H1 (cell line): ENCODE data around the gene TUBGCP6. TPM values are rescaled to one million over a fixed set of nuclear protein-coding genes. Genes with fewer than 3 reads are reported as not detected.
A peak's percentile ranks its signal among the peaks of the same experiment; 100 is the strongest.

ENCODE experiments used
- CTCF ChIA-PET: fragments of 300-600 bp; sonication (Branson Sonifier 250); formaldehyde crosslinking; loops from one replicate; lab custom pipeline; 2021; ENCODE audit not compliant: partially characterized antibody; lab: Charles Lee
- POLR2A ChIA-PET: fragments of 300-600 bp; sonication (Branson Sonifier 250); formaldehyde crosslinking; loops from one replicate; lab custom pipeline; 2021; ENCODE audit warnings: inconsistent platforms; ENCODE audit not compliant: partially characterized antibody; lab: Charles Lee
- DNase-seq, 2 experiments: peaks; one replicate each; pipeline versions ENCODE4 v3.0.0 to v3.0.0-alpha.2; 2010 to 2022; ENCODE audit warnings: low spot score in 2 of 2, low read depth in 1 of 2, mixed read lengths in 1 of 2
- FAIRE-seq: peaks from 2 replicates; lab custom pipeline; 2011; peaks lifted over from hg19 to GRCh38; lab: Jason Lieb, UNC
- H2AFZ ChIP-seq: 2 replicates; pipeline ENCODE4 v1.8.1; 2012; ENCODE audit warnings: low read length, inconsistent platforms
- H2AK5ac ChIP-seq: 2 replicates; pipeline ENCODE4 v1.6.1; 2013; ENCODE audit warnings: low read depth, low read length
- H2BK120ac ChIP-seq: replicated peaks from 2 replicates; pipeline ENCODE3; 2013; ENCODE audit warnings: low read depth, low read length, inconsistent platforms
- H2BK12ac ChIP-seq: 2 replicates; pipeline ENCODE4 v1.6.1; 2013; ENCODE audit warnings: low read depth, low read length
- H2BK15ac ChIP-seq: 2 replicates; pipeline ENCODE4 v1.6.1; 2013; ENCODE audit warnings: low read length
- H2BK20ac ChIP-seq: 2 replicates; pipeline ENCODE4 v1.6.1; 2013; ENCODE audit warnings: low read length
- H2BK5ac ChIP-seq: 2 replicates; pipeline ENCODE4 v1.6.1; 2013; ENCODE audit warnings: low read depth, low read length
- H3K14ac ChIP-seq: 2 replicates; pipeline ENCODE4 v1.6.1; 2013; ENCODE audit warnings: inconsistent platforms; ENCODE audit not compliant: insufficient read length
- H3K18ac ChIP-seq: 2 replicates; pipeline ENCODE4 v1.6.1; 2013; ENCODE audit warnings: low read length; ENCODE audit errors: extremely low read depth
- H3K23ac ChIP-seq: 2 replicates; pipeline ENCODE4 v1.6.1; 2013; ENCODE audit warnings: inconsistent platforms; ENCODE audit not compliant: insufficient read length
- H3K23me2 ChIP-seq: 2 replicates; pipeline ENCODE4 v1.6.1; 2013; ENCODE audit warnings: low read depth, low read length
- H3K27ac ChIP-seq: 2 replicates; pipeline ENCODE4 v1.6.1; 2011; ENCODE audit warnings: low read depth, low read length, inconsistent platforms
- H3K27me3 ChIP-seq, 4 experiments: replicated peaks in 1 of 4; 1 replicate in 1 of 4; 2 replicates in 3 of 4; pipeline versions ENCODE4 v1.6.1 to v1.8.1; 2011 to 2013; ENCODE audit warnings: low read length in 3 of 4, mild to moderate bottlenecking in 3 of 4, inconsistent platforms in 2 of 4, mixed read lengths in 2 of 4, moderate library complexity in 1 of 4; ENCODE audit not compliant: control insufficient read depth in 3 of 4, insufficient read depth in 3 of 4; ENCODE audit errors: extremely low read depth in 1 of 4
- H3K36me3 ChIP-seq, 4 experiments: 2 replicates each; pipeline versions ENCODE4 v1.6.1 to v1.8.1; 2011 to 2013; ENCODE audit warnings: mild to moderate bottlenecking in 4 of 4, low read length in 3 of 4, moderate library complexity in 2 of 4, control low read depth in 1 of 4, inconsistent platforms in 1 of 4; ENCODE audit not compliant: insufficient read depth in 4 of 4, control insufficient read depth in 2 of 4
- H3K4ac ChIP-seq: replicated peaks from 2 replicates; pipeline ENCODE3; 2013; ENCODE audit warnings: low read length, low read depth, mixed read lengths, inconsistent platforms; ENCODE audit not compliant: insufficient read length
- H3K4me1 ChIP-seq, 4 experiments: replicated peaks in 1 of 4; 1 replicate in 1 of 4; 2 replicates in 3 of 4; pipeline versions ENCODE4 v1.6.1 to v1.8.1; 2011 to 2013; ENCODE audit warnings: low read length in 3 of 4, inconsistent platforms in 2 of 4, mixed read lengths in 1 of 4; ENCODE audit not compliant: insufficient read depth in 4 of 4, control insufficient read depth in 3 of 4
- H3K4me2 ChIP-seq, 2 experiments: 2 replicates each; pipeline versions ENCODE4 v1.6.1 to v1.8.1; 2011 to 2013; ENCODE audit warnings: low read depth in 2 of 2, low read length in 2 of 2, control low read depth in 1 of 2, inconsistent platforms in 1 of 2, mild to moderate bottlenecking in 1 of 2; ENCODE audit not compliant: insufficient read depth in 1 of 2
- H3K4me3 ChIP-seq, 4 experiments: fragments of 200-600, 300-600 bp in 1 of 4; sonication (generic), shearing (Covaris generic), sonication (Bioruptor Twin) in 1 of 4; 2 replicates each; pipeline versions ENCODE4 v1.5.1 to v1.8.1; 2011 to 2016; ENCODE audit warnings: low read length in 4 of 4, low read depth in 3 of 4, control low read depth in 2 of 4, inconsistent platforms in 2 of 4, mild to moderate bottlenecking in 2 of 4, mixed read lengths in 1 of 4, moderate library complexity in 1 of 4; ENCODE audit not compliant: insufficient read depth in 2 of 4; ENCODE audit errors: extremely low read depth in 1 of 4
- H3K56ac ChIP-seq: replicated peaks from 2 replicates; pipeline ENCODE3; 2013; ENCODE audit warnings: low read depth, mild to moderate bottlenecking, mixed read lengths, low read length, inconsistent platforms; ENCODE audit not compliant: insufficient read length
- H3K79me1 ChIP-seq: 2 replicates; pipeline ENCODE4 v1.6.1; 2013; ENCODE audit warnings: low read depth, low read length, control low read depth
- H3K79me2 ChIP-seq, 2 experiments: 2 replicates each; pipeline versions ENCODE4 v1.6.1 to v1.8.1; 2012 to 2013; ENCODE audit warnings: low read length in 2 of 2, mild to moderate bottlenecking in 2 of 2, inconsistent platforms in 1 of 2; ENCODE audit not compliant: insufficient read depth in 2 of 2, control insufficient read depth in 1 of 2
- H3K9ac ChIP-seq, 4 experiments: replicated peaks in 1 of 4; 1 replicate in 1 of 4; 2 replicates in 3 of 4; pipeline versions ENCODE4 v1.6.1 to v1.8.1; 2011 to 2013; ENCODE audit warnings: low read depth in 3 of 4, low read length in 3 of 4, control low read depth in 2 of 4, mild to moderate bottlenecking in 2 of 4, moderate library complexity in 2 of 4, inconsistent platforms in 1 of 4; ENCODE audit errors: extremely low read depth in 1 of 4
- H3K9me3 ChIP-seq, 2 experiments: 2 replicates each; pipeline versions ENCODE4 v1.6.1 to v1.8.1; 2012 to 2013; ENCODE audit warnings: mild to moderate bottlenecking in 2 of 2, moderate library complexity in 2 of 2, control low read depth in 1 of 2, inconsistent platforms in 1 of 2, low read depth in 1 of 2, low read length in 1 of 2, mixed read lengths in 1 of 2; ENCODE audit not compliant: insufficient read depth in 2 of 2
- H4K20me1 ChIP-seq, 2 experiments: replicated peaks in 1 of 2; 2 replicates each; pipeline versions ENCODE3 to v1.8.1; 2011 to 2013; ENCODE audit warnings: inconsistent platforms in 2 of 2, low read length in 2 of 2, mild to moderate bottlenecking in 1 of 2; ENCODE audit not compliant: insufficient read depth in 2 of 2, control insufficient read depth in 1 of 2
- H4K5ac ChIP-seq: 2 replicates; pipeline ENCODE4 v1.6.1; 2013; ENCODE audit warnings: low read length, low read depth, mixed read lengths, inconsistent platforms; ENCODE audit not compliant: insufficient read length
- H4K8ac ChIP-seq: 2 replicates; pipeline ENCODE4 v1.8.0; 2013; ENCODE audit warnings: mild to moderate bottlenecking, moderate library complexity, low read length, inconsistent platforms; ENCODE audit not compliant: insufficient read depth; ENCODE audit errors: extremely low read depth
- H4K91ac ChIP-seq: replicated peaks from 2 replicates; pipeline ENCODE3; 2013; ENCODE audit warnings: low read length, mixed read lengths, inconsistent platforms; ENCODE audit not compliant: insufficient read length
- CREB1 ChIP-seq: IDR thresholded peaks from 2 replicates; pipeline ENCODE4 v1.6.1; 2012; ENCODE audit warnings: inconsistent platforms
- JUND ChIP-seq: IDR thresholded peaks from 2 replicates; pipeline ENCODE4 v1.6.1; 2011; ENCODE audit warnings: mild to moderate bottlenecking, improper control_type of control experiment, low read length
- POLR2AphosphoS5 ChIP-seq: IDR thresholded peaks from 2 replicates; pipeline ENCODE4 v1.6.1; 2011; ENCODE audit warnings: low read depth, low read length
- RNF2 ChIP-seq: fragments of 200-900, 300-1000 bp; sonication (generic); IDR thresholded peaks from 2 replicates; pipeline ENCODE4 v1.7.1; 2016; ENCODE audit warnings: borderline replicate concordance, low read depth, mild to moderate bottlenecking, antibody characterized with exemption, low read length; ENCODE audit not compliant: poor library complexity, severe bottlenecking; ENCODE audit errors: missing control alignments
- SIN3A ChIP-seq, 2 experiments: IDR thresholded peaks in 1 of 2; conservative IDR thresholded peaks in 1 of 2; 2 replicates each; pipeline ENCODE4 v1.6.1; 2011 to 2012; ENCODE audit warnings: low read length in 2 of 2, improper control_type of control experiment in 1 of 2, low read depth in 1 of 2, mild to moderate bottlenecking in 1 of 2
- TAF1 ChIP-seq: IDR thresholded peaks from 2 replicates; pipeline ENCODE4 v1.6.1; 2011; ENCODE audit warnings: mild to moderate bottlenecking, low read depth, low read length
- TCF12 ChIP-seq: IDR thresholded peaks from 2 replicates; pipeline ENCODE4 v1.6.1; 2011; ENCODE audit warnings: low read depth, mild to moderate bottlenecking, low read length
- WGBS, 2 experiments: shearing (Covaris generic) in 1 of 2; methylation state at CpG; one replicate each; pipeline versions ENCODE4 v1.1.6 to v1.1.7; 2013 to 2015; ENCODE audit warnings: low lambda C conversion rate in 2 of 2, mixed read lengths in 2 of 2, inconsistent platforms in 1 of 2, low coverage in 1 of 2, missing lambda C conversion rate in 1 of 2; ENCODE audit not compliant: insufficient replicate concordance in 2 of 2, insufficient coverage in 1 of 2, insufficient read length in 1 of 2; ENCODE audit errors: extremely low coverage in 1 of 2, missing lambda C conversion rate in 1 of 2; 5-methylcytosine and 5-hydroxymethylcytosine counted together
- polyA plus RNA-seq, 7 experiments: library from polyadenylated mRNA; depleted of rRNA in 3 of 7; stranded (reverse) in 5 of 7; unstranded in 2 of 7; fragments of >200 nt in 5 of 7; fragments of 200-250 nt in 2 of 7; gene quantifications; 1 replicate in 5 of 7; 2 replicates in 1 of 7; 4 replicates in 1 of 7; pipeline versions ENCODE4 v1.2.1 to v1.2.3, GENCODE V29; 2011 to 2013; ENCODE audit warnings: missing spikeins in 2 of 7, mixed read lengths in 2 of 7
- total RNA-seq: library from RNA; stranded (reverse); fragmentation: NEBNext Ultra II Directional; extraction: Animal tissue kit (Norgen Biotek cat#: 25700); gene quantifications from 2 replicates; pipeline ENCODE4 v1.2.1, GENCODE V29; 2021
- TF ChIP-seq, protein P1 (sequence below): IDR thresholded peaks from 2 replicates; pipeline ENCODE4 v1.6.1; 2012; ENCODE audit warnings: inconsistent platforms
- TF ChIP-seq, protein P2 (sequence below): IDR thresholded peaks from 2 replicates; pipeline ENCODE4 v1.6.1; 2011; ENCODE audit warnings: low read depth, mild to moderate bottlenecking, low read length; ENCODE audit not compliant: insufficient read depth

The TUBGCP6 gene
- total and polyA plus RNA-seq, 2 of the 8 experiments (the other 6 are each of a cell fraction or from before 2014, with no cell fraction given), result 24.2 to 24.7 TPM

DNA sequence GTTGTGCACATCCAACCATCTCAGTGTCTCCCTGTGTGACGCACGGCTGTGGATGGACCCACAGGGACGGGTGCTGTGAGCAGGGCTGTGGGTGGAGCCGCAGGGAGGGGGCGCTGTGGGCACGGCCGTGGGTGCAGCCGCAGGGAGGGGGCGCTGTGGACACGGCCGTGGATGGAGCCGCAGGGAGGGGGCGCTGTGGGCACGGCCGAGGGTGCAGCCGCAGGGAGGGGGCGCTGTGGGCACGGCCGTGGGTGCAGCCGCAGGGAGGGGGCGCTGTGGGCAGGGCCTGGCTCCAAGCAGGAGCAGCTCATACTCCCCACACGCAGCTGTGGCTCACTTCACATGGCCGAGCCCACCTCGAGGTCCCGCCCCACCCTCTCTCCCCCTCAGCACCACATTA is 31.3 kb upstream of the TUBGCP6 start:
- no peak overlapping the region for H3K23ac ChIP-seq
- no peak overlapping the region for H3K27ac ChIP-seq
- no peak overlapping the region for H2BK5ac ChIP-seq
- no peak overlapping the region; the same call in 1 of the 2 replicates for H4K8ac ChIP-seq
- WGBS, 2 experiments, result 88% methylated on average over 15 of the region's 25 CpGs; no CpG with 5 or more reads in 1 of the 2 experiments
- POLR2A ChIA-PET, result interaction anchor here (0.6 to 1.3 kb wide), 5 partner anchors 12 to 74 kb away, joined by 3 read pairs; partner anchors contain the start of gene HDAC10
- H3K36me3 ChIP-seq, result peaks cover 15 to 62% (median 39%) of the 10 kb centered on the region in 4 experiments
- H3K4me3 ChIP-seq, result no peak overlapping the region
- no peaks in the 10 kb centered on the region for H3K79me1 ChIP-seq
- no peak overlapping the region for H3K9ac ChIP-seq
- H2BK120ac ChIP-seq, result no peak overlapping the region
- no peak overlapping the region for H3K18ac ChIP-seq
- H3K56ac ChIP-seq, result no peak overlapping the region
- no peak overlapping the region for H4K5ac ChIP-seq
- no peak overlapping the region for H2AFZ ChIP-seq
- no peak overlapping the region for H2BK12ac ChIP-seq
- H3K4me2 ChIP-seq, result no peak overlapping the region
- peaks cover under 1 to 5% (median 4%) of the 10 kb centered on the region in 4 experiments; a peak in 5 of 7 replicates for H3K27me3 ChIP-seq
- no peak overlapping the region for H2AK5ac ChIP-seq
- H3K4ac ChIP-seq, result no peak overlapping the region
- DNase-seq, result peak in 1 of 2 experiments; percentile 77
- peaks cover 4% of the 10 kb centered on the region; the same call in 1 of the 2 replicates for H3K23me2 ChIP-seq
- H4K91ac ChIP-seq, result no peak overlapping the region
- FAIRE-seq, result no peak
- H4K20me1 ChIP-seq, result peaks cover 6 to 13% of the 10 kb centered on the region in 2 experiments
- H2BK20ac ChIP-seq, result no peak overlapping the region
- no peak overlapping the region for H2BK15ac ChIP-seq
- H3K4me1 ChIP-seq, result peaks cover under 1 to 8% (median 4%) of the 10 kb centered on the region in 4 experiments; a peak in 4 of 7 replicates
- H3K79me2 ChIP-seq, result no peaks in the 10 kb centered on the region
- CTCF ChIA-PET, result interaction anchor here (0.6 to 6.0 kb wide), 36 partner anchors 9 to 514 kb away, joined by 3 to 39 read pairs (median 4); partner anchors contain the start of genes HDAC10 and MAPK12
- H3K14ac ChIP-seq, result no peak overlapping the region
- H3K9me3 ChIP-seq, result peaks cover 7 to 24% of the 10 kb centered on the region in 2 experiments; a peak in 3 of 4 replicates
- TF ChIP-seq RNF2 (no peak), SIN3A (conservative IDR thresholded peaks at IDR 0.05 in 1 of 2, IDR thresholded peaks at IDR 0.05 in 1 of 2; ENCODE audit: low read depth in 1 of 2, low read length in 2 of 2) (no peak), TCF12 (peak; percentile 85; the same call in 1 of the 2 replicates), TAF1 (no peak), POLR2AphosphoS5 (peak; percentile 85; the same call in 1 of the 2 replicates), CREB1 (0 out of 2 replicates have a peak, but pooled peaks have one; percentile 31), JUND (0 out of 2 replicates have a peak, but pooled peaks have one; percentile 6)
- TF ChIP-seq, protein P1, sequence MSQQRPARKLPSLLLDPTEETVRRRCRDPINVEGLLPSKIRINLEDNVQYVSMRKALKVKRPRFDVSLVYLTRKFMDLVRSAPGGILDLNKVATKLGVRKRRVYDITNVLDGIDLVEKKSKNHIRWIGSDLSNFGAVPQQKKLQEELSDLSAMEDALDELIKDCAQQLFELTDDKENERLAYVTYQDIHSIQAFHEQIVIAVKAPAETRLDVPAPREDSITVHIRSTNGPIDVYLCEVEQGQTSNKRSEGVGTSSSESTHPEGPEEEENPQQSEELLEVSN, result no peak
- TF ChIP-seq, protein P2, sequence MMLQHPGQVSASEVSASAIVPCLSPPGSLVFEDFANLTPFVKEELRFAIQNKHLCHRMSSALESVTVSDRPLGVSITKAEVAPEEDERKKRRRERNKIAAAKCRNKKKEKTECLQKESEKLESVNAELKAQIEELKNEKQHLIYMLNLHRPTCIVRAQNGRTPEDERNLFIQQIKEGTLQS, result peak; percentile 92
